ENCODE data around the gene WWOX. TPM values are rescaled to one million over a fixed set of nuclear protein-coding genes. Genes with fewer than 3 reads are reported as not detected.

WWOX gene
- total RNA-seq, 1 experiment from 2014 or later = 18.0 TPM

GRCh38 chr16:78292844-78293380 is 193.5 kb downstream of the WWOX start:
- no peak for DNase-seq (ENCODE audit: low read depth)

GRCh38 chr16:78294538-78295225 is 195.2 kb downstream of the WWOX start:
- DNase-seq (ENCODE audit: low read depth) = no peak

- no peak for DNase-seq (ENCODE audit: low read depth)
Observed at GRCh38 chr16:78297066-78297666, 197.7 kb downstream of the WWOX start.

GRCh38 chr16:78298986-78299385 is 199.5 kb downstream of the WWOX start:
- DNase-seq (ENCODE audit: low read depth) = no peak

- DNase-seq (ENCODE audit: low read depth) = no peak
Observed at GRCh38 chr16:78300469-78300868, 201.0 kb downstream of the WWOX start.

GRCh38 chr16:78303946-78304345 is 204.5 kb downstream of the WWOX start:
- DNase-seq (ENCODE audit: low read depth) = no peak

GRCh38 chr16:78306361-78306760 is 206.9 kb downstream of the WWOX start:
- no peak for DNase-seq (ENCODE audit: low read depth)

- DNase-seq (ENCODE audit: low read depth) = no peak
Observed at GRCh38 chr16:78307824-78308528, 208.5 kb downstream of the WWOX start.

GRCh38 chr16:78309763-78310162 is 210.3 kb downstream of the WWOX start:
- no peak for DNase-seq (ENCODE audit: low read depth)

- no peak for DNase-seq (ENCODE audit: low read depth)
Observed at GRCh38 chr16:78310196-78310595, 210.7 kb downstream of the WWOX start.

- DNase-seq (ENCODE audit: low read depth) = no peak
Observed at GRCh38 chr16:78310990-78311561, 211.6 kb downstream of the WWOX start.

GRCh38 chr16:78311831-78312230 is 212.4 kb downstream of the WWOX start:
- DNase-seq (ENCODE audit: low read depth) = no peak

GRCh38 chr16:78317564-78318240 is 218.2 kb downstream of the WWOX start:
- DNase-seq (ENCODE audit: low read depth) = no peak

GRCh38 chr16:78321620-78322360 is 222.3 kb downstream of the WWOX start:
- DNase-seq (ENCODE audit: low read depth) = no peak

GRCh38 chr16:78323315-78323714 is 223.9 kb downstream of the WWOX start:
- DNase-seq (ENCODE audit: low read depth) = no peak

GRCh38 chr16:78324649-78325285 is 225.3 kb downstream of the WWOX start:
- DNase-seq (ENCODE audit: low read depth) = no peak

GRCh38 chr16:78325468-78326352 is 226.3 kb downstream of the WWOX start:
- no peak for DNase-seq (ENCODE audit: low read depth)

- no peak for DNase-seq (ENCODE audit: low read depth)
Observed at GRCh38 chr16:78326731-78327130, 227.3 kb downstream of the WWOX start.

GRCh38 chr16:78331731-78332130 is 232.3 kb downstream of the WWOX start:
- DNase-seq (ENCODE audit: low read depth) = no peak
